Stomach smooth muscle (tissue), 2 donors: ENCODE results near the gene CLPTM1.

Experiments
- H3K27ac ChIP-seq: one replicate; pipeline ENCODE4 v1.7.0; 2013; ENCODE audit warnings: mild to moderate bottlenecking, low read length, inconsistent platforms
- H3K27me3 ChIP-seq, 2 donors: one replicate each; pipeline ENCODE4 v1.7.0; 2013; ENCODE audit warnings: low read length in 2 of 2; ENCODE audit not compliant: insufficient read depth in 2 of 2, control insufficient read depth in 1 of 2
- H3K36me3 ChIP-seq, 2 donors: one replicate each; pipeline ENCODE4 v1.7.0; 2013; ENCODE audit warnings: low read length in 2 of 2; ENCODE audit not compliant: control insufficient read depth in 2 of 2, insufficient read depth in 2 of 2
- H3K4me1 ChIP-seq: one replicate; pipeline ENCODE4 v1.7.0; 2013; ENCODE audit warnings: low read length; ENCODE audit not compliant: control insufficient read depth, insufficient read depth
- H3K4me3 ChIP-seq, 2 donors: one replicate each; pipeline ENCODE4 v1.7.0; 2013; ENCODE audit warnings: low read length in 2 of 2
- H3K9ac ChIP-seq, 2 donors: one replicate each; pipeline ENCODE4 v1.7.0; 2013; ENCODE audit warnings: low read length in 2 of 2, mild to moderate bottlenecking in 1 of 2
- H3K9me3 ChIP-seq, 2 donors: one replicate each; pipeline ENCODE4 v1.7.0; 2013; ENCODE audit warnings: low read length in 2 of 2; ENCODE audit not compliant: control insufficient read depth in 2 of 2
- donor health status: healthy.
- donor health status: Pancreatic carcinoma.

CLPTM1 gene

GRCh38 chr19:44985445-44985844, 30.3 kb downstream of the CLPTM1 start:
- Histone ChIP-seq H3K4me3 (no peak overlapping the region), H3K9ac (no peak overlapping the region), H3K27ac (no peak overlapping the region), H3K36me3 (peaks cover 21 to 42% of the 10 kb centered on the region in 2 donors), H3K9me3 (no peaks in the 10 kb centered on the region), H3K27me3 (no peaks in the 10 kb centered on the region), H3K4me1 (no peaks in the 10 kb centered on the region)

- no peak overlapping the region for H3K27ac ChIP-seq
- H3K36me3 ChIP-seq: peaks cover 25 to 46% of the 10 kb centered on the region in 2 donors
- no peak overlapping the region for H3K9ac ChIP-seq
- H3K4me1 ChIP-seq: no peaks in the 10 kb centered on the region
- no peaks in the 10 kb centered on the region for H3K9me3 ChIP-seq
- no peaks in the 10 kb centered on the region for H3K27me3 ChIP-seq
- H3K4me3 ChIP-seq: no peak overlapping the region
Observed at GRCh38 chr19:44986389-44986788, 31.2 kb downstream of the CLPTM1 start.

GRCh38 chr19:44987148-44987675, 32.0 kb downstream of the CLPTM1 start:
- H3K9me3 ChIP-seq: no peaks in the 10 kb centered on the region
- H3K9ac ChIP-seq: no peak overlapping the region
- peaks cover 25 to 50% of the 10 kb centered on the region in 2 donors for H3K36me3 ChIP-seq
- H3K27me3 ChIP-seq: no peaks in the 10 kb centered on the region
- no peak overlapping the region for H3K27ac ChIP-seq
- H3K4me1 ChIP-seq: no peaks in the 10 kb centered on the region
- no peak overlapping the region for H3K4me3 ChIP-seq

GRCh38 chr19:44988273-44988672, 33.1 kb downstream of the CLPTM1 start:
- Histone ChIP-seq H3K27me3 (no peaks in the 10 kb centered on the region), H3K9ac (no peak overlapping the region), H3K9me3 (no peaks in the 10 kb centered on the region), H3K4me3 (no peak overlapping the region), H3K36me3 (peaks cover 21 to 44% of the 10 kb centered on the region in 2 donors), H3K27ac (no peak overlapping the region), H3K4me1 (no peaks in the 10 kb centered on the region)

DNA sequence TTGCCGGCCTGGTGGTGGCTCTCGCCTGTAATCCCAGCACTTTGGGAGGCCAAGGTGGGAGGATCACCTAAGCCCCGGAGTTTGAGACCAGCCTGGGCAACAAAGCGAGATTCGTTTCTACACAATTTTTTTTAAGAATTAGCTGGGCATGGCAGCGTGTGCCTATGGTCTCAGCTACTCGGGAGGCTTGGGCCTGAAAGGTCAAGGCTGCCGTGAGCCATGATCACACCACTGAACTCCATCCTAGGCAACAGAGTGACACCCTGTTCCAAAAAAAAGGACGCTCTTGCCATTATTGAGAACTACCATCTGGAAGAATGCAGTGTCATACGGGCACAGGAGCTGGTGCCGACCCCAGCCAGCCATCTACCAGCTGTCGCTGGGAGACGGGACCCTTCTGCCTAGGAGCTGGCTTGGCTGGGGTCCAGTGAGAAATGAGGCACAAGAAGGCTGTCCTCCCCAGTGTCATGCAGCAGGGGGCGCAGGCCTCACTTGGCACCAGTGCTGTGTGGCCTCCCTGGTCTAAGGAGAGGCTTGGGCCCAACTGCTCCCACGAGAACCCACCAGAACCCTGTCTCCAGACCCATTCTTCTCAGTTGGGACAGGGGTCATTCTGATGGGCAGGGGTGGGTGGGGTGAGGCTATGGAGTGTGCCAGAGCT, 33.8 kb downstream of the CLPTM1 start:
- Histone ChIP-seq H3K27me3 (no peaks in the 10 kb centered on the region), H3K4me3 (no peak overlapping the region), H3K36me3 (peaks cover 21 to 46% of the 10 kb centered on the region in 2 donors), H3K9ac (no peak overlapping the region), H3K27ac (no peak overlapping the region), H3K9me3 (no peaks in the 10 kb centered on the region), H3K4me1 (no peaks in the 10 kb centered on the region)

DNA sequence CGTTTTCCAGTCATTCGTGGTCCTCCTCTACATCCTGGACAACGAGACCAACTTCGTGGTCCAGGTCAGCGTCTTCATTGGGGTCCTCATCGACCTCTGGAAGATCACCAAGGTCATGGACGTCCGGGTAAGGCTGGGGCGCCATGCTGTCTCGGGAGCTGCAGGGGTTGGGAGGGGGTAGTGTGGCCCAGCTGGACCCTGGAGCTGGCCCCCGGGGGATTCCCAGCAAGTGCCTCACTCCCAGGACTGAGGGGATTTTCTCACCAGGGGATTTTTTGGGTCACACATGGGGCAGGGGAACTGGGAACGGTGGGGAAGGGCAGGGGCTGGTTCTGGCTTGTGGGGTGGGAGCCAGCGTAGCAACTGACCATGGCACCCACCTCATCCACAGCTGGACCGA, 35.3 kb downstream of the CLPTM1 start:
- no peaks in the 10 kb centered on the region for H3K9me3 ChIP-seq
- no peak overlapping the region for H3K4me3 ChIP-seq
- peaks cover 21 to 38% of the 10 kb centered on the region in 2 donors for H3K36me3 ChIP-seq
- H3K9ac ChIP-seq: no peak overlapping the region
- no peaks in the 10 kb centered on the region for H3K27me3 ChIP-seq
- no peaks in the 10 kb centered on the region for H3K4me1 ChIP-seq
- no peak overlapping the region for H3K27ac ChIP-seq

DNA sequence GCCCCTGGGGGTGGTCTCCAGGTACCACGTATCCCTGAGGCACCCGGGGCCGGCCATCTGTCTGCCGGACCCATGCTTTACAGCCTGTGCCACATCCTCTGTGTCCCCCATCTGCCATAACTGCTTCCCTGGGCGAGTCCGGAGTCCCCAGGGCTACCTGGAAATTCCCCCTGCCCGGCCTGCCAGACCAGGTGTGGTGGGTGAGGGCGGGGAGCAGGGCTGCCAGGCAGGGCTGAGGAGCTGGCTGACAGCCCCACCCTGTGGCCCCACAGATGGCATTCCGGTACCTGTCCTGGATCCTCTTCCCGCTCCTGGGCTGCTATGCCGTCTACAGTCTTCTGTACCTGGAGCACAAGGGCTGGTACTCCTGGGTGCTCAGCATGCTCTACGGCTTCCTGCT, 35.8 kb downstream of the CLPTM1 start:
- Histone ChIP-seq H3K27ac (no peak overlapping the region), H3K4me1 (no peaks in the 10 kb centered on the region), H3K4me3 (no peak overlapping the region), H3K9me3 (no peaks in the 10 kb centered on the region), H3K36me3 (peaks cover 19 to 34% of the 10 kb centered on the region in 2 donors), H3K27me3 (no peaks in the 10 kb centered on the region), H3K9ac (no peak overlapping the region)

DNA sequence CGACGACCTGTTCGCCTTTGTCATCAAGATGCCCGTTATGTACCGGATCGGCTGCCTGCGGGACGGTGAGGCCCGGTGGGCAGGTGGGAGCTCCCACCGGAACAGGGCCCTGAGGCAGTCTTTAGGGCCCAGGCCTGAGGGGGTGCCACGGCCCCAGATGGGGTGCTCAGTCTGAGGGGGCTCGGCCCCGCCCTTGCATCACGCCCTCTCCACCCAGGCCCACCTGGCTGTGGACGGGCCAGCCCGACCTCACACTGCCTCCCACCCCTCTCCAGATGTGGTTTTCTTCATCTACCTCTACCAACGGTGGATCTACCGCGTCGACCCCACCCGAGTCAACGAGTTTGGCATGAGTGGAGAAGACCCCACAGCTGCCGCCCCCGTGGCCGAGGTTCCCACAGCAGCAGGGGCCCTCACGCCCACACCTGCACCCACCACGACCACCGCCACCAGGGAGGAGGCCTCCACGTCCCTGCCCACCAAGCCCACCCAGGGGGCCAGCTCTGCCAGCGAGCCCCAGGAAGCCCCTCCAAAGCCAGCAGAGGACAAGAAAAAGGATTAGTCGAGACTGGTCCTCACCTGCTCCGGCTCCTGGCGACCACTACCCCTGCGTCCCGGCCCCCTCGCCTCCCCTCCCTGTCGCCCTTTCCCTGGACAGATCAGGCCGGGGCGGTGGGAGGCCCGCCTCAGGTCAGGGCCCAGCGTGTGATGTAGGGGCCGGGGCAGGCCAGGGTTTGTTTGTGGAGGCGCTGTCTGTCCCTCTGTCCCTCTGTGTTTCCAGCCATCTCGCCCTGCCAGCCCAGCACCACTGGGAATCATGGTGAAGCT, 37.4 kb downstream of the CLPTM1 start:
- Histone ChIP-seq H3K4me1 (no peaks in the 10 kb centered on the region), H3K9ac (no peak overlapping the region), H3K27ac (no peak overlapping the region), H3K27me3 (no peaks in the 10 kb centered on the region), H3K9me3 (no peaks in the 10 kb centered on the region), H3K4me3 (no peak overlapping the region), H3K36me3 (peaks cover 5 to 20% of the 10 kb centered on the region in 2 donors)

- Histone ChIP-seq H3K4me3 (no peak overlapping the region), H3K36me3 (peaks cover 4 to 16% of the 10 kb centered on the region in 2 donors), H3K4me1 (no peaks in the 10 kb centered on the region), H3K27me3 (no peaks in the 10 kb centered on the region), H3K9me3 (no peaks in the 10 kb centered on the region), H3K27ac (no peak overlapping the region), H3K9ac (no peak overlapping the region)
Observed at GRCh38 chr19:44993526-44993925, 38.3 kb downstream of the CLPTM1 start.

- Histone ChIP-seq H3K27ac (no peak overlapping the region), H3K9ac (no peak overlapping the region), H3K36me3 (peaks cover 4 to 16% of the 10 kb centered on the region in 2 donors), H3K4me1 (no peaks in the 10 kb centered on the region), H3K4me3 (no peak overlapping the region), H3K9me3 (no peaks in the 10 kb centered on the region), H3K27me3 (no peaks in the 10 kb centered on the region)
Observed at GRCh38 chr19:44993926-44994537, 38.9 kb downstream of the CLPTM1 start.
